Stimulated activated CD8-positive, alpha-beta memory T cell treated with anti-CD3 and anti-CD28 coated beads, Interleukin-15, amount 100 ng/mL, for 24 hours (primary cell): ENCODE measurements around the gene PRG3.
"Not testable (repeated sequence)": the region's sequence is repeated elsewhere in the genome, so short reads cannot be mapped to it uniquely, and the experiment has no call there.

Source experiments
- DNase-seq: peaks from one replicate; pipeline ENCODE4 v3.0.0-alpha.2; 2020; ENCODE audit warnings: low read depth

The PRG3 gene

DNA sequence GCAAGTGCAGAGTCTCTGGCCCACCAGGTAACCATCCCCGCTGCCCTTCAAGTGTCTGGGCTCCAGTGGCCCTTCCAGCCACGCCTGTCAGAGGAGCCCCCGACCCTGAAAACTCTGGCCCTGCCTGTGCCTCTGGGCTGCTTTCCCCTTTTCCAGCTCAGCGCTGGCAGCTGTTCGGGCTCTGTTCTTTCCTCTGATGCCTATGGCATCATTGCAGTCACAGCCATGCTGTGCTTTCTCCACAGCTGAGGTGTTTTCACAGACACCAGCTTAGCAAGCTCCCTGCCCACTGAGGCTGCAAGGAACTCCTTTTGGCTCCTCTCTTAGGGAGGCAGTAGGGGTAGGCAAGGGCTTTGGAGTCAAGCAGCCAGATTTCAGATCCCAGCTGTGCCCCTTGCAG, 21.6 kb downstream of the PRG3 start:
- no peak for DNase-seq

DNA sequence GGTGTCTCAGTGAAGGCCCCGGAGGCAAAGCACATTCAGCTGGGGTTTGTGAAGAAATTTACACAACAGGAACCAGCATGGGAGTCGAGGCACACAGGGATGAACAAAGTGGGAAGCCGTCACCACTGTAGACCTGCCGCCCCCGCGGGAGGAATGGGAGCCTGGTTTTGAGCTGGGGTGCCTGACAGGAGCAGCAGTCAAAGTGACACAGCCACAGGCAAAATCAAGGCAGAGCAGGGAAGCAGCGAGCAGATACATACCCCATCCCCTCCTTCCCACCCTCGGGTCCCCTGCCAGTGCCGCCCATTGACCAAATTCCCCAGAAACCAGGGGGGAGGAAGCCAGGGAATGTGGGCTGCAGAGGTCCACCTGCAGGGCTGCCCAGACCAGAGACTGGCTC, 22.0 kb downstream of the PRG3 start:
- DNase-seq: no peak

DNA sequence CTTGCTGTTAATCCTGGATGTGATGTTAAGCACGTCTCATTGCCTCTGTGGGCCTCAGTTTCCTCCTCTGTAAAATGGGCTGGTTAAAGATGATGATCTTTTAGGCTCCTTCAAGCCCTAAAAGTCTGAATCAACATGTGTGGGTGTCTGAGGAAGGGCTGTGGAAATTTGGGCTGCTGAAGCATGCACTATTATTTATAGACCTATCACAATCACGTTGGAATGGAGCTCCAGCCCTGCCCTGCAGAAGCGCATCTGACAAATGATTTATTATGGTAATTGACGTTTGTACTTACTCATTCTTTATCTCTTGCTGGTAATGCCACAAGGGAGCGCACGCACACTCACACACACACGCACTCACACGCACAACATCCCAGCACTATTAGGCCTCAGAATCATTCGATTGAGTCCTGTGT, 22.4 kb downstream of the PRG3 start:
- no peak for DNase-seq

DNA sequence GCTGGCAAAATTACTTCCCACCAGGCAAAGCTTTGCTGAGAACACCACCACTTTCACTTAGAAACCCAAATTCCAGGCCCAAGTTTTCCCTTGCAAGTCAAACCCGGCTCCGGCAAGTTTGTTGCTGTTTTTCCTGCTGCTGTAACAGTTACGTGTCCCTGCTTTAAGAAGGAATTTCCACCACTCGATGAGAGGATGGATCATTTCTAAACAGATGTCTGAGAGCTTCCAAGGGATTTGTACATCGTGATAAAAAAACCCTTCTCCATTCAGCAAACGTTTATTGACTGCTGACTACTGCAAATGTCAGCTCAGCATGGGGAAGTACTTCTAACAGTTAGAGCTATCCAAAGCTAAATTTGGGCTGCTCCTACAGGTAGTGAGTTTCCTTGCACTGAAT, 23.1 kb downstream of the PRG3 start:
- DNase-seq: no peak

DNA sequence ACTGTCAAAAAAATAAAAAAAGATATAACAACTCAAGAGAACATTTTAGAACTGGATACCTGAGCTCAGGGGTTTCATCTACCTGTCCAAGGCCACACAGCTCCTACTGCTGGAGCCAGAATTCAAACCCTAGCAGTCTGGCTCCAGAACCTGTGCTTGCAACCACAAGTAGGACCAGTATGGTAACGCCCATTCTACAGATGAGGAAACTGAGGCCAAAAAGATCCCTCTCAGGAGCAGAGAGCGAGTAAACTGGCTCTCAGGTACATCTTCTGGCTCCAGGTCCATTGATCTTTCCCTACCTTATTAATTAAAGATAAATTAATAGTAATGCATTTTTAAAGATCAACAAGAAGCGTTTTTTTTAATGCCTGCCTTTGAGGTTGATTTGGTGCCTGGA, 23.6 kb downstream of the PRG3 start:
- no peak for DNase-seq

DNA sequence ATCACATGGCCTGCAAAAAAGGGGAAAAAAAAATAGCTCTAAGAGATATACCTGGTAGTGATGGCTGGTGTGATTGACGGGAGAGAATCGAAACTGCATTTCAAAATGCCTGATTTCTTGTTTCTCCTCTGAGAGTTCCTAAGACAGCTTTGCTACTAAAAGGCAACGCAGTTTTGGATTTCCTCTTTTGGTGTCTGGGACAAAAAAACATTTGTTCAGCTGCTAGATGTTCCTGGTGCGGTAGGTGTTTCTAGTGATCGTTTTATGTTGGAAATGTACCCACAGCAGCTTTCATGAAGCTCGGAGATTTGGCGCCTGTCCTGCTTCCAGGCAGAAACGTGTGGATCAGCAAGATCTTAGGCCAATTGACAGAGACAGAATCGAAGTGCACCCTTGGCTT, 24.7 kb downstream of the PRG3 start:
- DNase-seq: no peak

DNA sequence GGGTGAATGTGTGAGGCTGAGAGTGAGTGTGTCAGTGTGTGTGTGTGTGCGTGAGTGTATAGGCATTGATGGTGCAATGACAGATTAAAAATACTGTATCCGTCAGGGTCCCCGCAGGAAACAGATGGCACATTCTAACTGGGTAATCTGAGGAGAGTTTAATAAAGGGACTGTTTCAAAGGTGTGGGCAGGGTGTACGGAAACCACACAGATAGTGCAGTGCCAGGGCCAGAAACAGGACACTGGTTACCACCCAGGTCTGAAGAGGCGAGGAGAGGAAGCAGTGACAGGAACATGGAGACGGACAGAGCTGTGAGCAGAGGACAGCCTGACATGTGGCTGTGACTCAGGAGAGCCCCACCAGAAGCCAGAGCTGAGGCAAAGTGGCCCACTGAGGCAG, 26.3 kb downstream of the PRG3 start:
- DNase-seq: no peak

DNA sequence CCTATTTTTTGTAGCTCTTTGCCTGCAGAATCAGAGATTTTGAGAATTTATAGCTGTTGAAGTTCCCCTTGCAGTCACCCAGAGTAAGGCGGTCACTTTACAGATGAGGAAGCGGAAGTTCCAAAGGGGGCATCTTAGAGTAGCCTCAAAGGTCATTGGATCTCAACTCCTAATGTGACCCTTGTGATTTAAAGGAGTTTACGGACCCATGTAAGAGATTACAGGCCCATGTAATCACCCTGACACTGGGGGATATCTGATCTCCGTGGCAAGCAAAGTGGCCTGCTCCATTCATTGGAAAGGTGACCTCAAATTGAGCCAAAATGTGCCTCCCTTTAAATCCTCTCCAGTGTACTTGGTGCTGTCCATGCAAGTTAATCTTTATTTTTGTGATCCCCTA, 27.1 kb downstream of the PRG3 start:
- no peak for DNase-seq

DNA sequence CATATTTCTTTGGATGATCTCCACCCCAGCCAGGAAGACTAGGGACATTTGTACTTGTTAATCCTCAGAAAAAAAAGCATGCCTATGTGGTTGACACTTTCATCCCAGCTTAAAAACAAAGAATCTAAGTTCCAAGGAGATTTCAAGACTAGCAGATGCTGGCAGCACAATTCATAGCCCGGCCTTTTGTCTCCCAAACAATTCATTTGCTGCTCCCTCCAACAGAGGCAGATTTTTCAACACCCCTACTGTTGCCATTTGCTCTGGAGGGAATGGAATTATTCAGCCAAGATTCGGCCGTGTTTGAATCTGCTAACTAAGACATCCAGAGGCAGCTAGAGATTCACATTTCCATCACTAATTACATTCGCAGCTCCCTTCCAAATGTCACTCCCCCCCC, 27.5 kb downstream of the PRG3 start:
- no peak for DNase-seq

DNA sequence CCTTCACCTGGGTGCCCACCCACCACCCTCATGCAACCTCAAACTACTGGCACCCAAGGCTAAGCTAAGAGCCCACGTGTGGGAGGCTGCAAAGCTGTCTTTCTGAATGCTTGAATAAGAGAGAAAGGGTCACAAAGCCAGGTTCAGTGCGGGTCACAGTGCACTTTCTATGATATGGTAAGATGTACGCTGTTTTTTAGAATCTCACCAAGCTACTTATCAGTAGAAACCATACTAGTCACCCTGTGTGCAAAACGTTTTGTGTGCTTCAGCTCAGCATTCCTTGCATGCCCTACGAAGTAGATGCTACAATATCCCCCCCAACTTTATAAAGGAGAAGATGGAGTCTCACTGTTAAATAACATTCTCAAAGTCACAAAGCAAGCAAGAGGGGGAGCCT, 27.9 kb downstream of the PRG3 start:
- DNase-seq: no peak

DNA sequence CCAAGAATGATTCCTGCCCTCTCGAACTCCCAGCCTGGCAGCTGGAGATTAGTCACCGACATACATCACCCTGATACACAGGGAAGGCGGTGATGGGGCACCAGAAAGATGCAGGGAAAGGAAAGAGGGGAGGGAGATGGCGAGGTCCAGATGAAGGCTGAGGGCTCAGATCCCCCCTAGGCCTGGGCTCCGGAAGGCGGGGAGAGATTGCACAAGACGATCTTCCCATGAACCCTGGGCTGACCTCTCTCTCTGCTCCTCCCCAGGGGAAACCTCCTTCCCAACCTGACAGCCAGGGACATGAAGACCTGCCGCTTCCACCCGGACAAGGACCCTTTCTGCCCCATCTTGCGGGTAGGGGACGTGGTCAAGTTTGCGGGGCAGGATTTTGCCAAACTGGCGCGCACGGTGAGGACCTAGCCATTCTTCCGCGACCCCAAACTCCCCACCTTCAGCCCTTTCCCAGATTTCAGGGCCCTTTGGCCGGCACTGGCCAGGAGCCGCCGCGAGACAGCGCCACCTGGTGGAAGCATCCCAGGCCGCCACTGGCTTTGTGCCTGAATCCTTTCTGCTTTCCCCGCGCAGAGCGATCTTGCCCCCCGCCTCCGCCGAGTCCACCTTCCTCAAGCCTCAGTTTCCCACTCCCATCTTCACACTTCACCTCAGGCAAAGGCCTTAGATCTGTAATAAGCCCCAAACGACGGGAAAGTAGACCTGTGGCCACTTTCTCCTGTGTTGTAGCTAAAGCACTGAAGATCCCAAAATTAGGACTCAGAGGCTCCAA, 31.3 kb downstream of the PRG3 start:
- DNase-seq: peak; percentile 66

DNA sequence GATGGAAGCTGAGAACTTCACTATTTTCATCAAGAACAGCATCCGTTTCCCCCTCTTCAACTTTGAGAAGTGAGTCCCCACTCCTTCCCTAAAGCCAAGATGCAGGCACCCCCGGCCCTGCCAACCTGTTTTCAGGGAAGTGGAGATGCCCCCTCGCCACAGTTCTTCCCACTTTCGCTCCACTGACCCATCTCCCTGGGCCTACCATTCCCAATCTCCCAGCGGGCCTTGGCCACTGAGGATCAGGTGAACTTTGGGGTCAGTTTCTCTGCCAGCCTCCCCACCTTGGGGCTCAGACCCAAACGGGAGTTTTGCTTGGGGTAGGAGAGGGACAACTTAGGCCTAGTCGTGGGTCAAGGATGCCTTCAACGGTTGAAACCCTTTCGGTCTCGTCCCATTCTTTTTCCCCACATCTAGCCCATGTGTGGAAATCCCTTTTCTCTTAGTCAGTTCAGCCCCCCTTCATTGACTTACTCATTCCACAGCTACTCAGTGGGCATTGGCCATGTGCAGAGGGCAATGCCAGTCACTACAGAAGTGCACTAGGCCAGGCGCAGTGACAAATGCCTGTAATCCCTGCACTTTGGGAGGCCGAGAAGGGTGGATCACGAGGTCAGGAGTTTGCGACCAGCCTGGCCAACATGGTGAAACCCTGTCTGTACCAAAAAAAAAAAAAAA, 32.2 kb downstream of the PRG3 start:
- no peak for DNase-seq

DNA sequence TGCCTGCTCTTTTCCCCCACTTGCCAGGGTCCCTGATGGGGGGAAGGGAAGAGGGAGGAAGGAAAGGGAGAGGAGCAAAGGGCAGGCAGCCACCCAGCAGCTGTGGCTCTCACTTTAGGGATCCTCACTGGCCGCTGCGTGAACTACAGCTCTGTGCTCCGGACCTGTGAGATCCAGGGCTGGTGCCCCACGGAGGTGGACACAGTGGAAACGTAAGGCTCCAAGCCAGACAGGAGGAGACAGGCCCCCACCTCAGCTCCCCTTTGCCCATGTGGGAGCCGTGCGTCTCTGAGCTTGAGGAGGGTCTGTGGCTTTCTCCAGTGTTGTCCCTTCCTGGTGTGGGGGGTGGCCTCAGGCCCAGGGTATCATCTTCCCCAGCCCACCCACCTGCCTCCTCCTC, 32.9 kb downstream of the PRG3 start:
- DNase-seq: no peak

DNA sequence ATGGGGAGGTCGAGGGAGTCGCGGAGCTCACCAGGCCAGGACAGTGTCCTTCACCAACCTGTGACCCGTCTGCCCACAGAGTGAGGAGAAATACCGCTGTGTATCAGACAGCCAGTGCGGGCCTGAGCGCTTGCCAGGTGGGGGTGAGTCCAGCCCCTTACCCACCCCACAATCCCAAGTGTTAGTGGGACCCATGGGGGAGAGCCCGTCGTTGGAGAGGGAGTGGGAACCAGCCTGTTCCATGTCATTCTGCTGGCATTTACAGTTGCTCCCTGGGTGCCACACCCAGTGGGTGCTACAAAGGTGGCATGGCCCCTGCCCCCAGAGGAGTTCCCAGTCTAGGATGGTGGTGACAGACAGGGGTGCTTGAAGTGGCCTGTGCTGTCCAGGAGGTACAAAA, 33.6 kb downstream of the PRG3 start:
- DNase-seq: no peak

DNA sequence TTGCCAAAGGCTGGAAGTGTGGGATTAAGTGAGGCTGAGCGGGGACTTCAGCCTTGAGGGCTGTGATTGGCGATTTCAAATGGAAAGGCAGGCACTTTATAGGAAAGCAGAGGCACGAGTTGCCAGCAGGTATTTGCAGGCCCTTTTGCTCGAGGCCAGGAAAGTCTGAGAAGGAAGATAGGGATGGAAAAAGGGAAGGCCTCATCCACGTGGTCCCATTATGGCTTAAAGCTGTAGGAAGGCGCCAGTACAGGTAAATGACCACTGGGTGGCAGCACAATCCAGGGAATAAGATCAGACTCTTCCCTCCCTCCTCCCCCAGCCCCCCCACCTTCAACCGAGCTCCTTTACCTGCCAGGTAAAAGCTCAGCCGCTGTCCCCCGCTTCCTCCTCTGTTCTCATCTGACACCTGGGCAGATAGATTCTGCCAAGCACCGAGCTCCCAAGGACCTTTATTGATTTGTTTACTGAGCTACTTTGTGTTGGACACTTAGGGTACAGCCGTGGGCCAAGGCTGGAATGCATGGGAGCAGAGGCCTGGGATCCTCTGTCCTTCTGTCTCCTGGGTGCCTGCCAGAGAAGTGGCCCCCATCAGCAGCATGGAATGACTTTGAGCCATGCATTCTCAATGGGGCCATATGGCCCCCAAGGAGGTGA, 35.3 kb downstream of the PRG3 start:
- peak; percentile 34 for DNase-seq

DNA sequence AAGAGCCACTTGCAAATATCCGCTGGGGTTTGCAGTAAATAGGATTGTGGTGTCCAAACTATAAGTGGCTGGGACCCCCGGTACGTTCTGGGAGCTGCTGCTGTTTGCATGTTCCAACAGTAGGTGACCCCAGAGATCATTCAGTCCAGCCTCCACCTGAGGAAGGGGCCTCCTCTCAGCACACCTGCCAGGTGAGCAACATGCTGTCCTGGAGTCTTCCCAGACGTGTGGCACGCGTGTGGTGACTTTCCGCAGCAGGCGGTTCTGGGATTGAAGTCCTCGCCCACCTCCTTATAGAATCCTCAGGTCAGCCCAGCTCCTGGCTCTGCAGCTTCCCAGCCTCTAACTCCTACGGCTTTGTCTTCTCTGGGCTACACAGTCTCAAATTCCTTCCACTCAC, 36.1 kb downstream of the PRG3 start:
- no peak for DNase-seq

DNA sequence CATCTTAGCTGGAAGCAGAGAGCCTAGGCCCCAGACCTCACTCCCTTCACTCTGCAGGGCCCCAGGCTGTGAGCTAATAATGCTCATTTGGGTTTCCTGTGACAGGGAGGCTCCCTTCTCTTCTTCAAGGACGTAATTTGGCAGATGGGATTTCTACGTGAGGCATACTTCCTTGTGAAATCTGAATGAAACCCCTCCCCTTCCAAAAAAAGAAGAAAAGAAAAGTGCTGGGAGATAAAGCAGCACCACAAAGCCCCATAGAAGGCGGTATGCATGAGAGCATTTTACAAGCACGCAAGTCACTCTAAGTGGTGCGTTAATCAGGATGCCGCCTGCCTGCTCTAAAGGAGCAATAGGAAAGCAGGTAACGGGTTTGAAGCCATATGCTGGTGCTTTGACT, 37.1 kb downstream of the PRG3 start:
- no peak for DNase-seq

DNA sequence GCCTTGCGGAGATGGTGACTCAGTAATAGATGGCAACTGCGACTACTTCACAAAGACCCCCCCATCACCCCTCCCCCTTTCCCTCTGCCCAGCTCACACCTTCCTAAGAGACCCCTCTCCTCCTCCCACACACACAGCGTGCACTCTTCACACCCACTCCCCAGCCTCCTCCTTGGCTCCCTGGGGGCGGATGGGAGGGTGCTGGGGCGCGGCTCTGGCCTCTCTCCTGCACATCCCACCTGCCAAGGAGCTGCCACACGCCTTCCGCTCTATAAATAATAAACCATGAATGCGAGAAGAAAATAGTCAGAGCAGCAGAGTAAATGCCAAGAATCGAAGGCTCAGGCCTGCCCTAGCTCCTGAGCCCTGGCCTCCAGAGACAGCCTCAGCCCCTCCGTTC, 38.2 kb downstream of the PRG3 start:
- no peak for DNase-seq

DNA sequence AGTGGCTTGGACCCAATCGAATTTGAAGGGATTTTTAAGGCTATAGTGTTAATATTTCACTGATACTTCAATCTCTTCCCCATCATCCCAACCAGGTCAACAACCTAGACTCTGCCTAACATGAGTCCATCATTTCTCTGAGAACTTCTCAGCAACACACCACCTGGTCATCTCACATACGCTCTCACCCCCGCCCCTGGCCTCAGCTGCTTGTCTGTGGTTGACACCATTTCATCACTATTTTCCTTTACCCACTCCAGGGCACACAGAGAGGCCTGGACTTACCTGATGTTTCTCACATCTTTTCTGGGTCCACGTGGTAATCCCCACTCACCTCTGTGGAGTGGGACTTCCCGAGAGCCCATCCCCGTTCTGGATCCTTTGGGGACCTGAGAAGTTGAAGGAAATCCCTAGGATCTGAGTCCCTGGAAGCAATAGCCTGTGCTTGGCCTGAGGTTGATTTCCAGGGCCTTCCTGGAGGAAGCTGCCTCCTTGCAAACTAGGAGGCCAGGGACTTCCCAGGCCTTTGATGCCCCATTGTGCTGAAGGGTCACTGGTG, 39.6 kb downstream of the PRG3 start:
- DNase-seq: no peak

DNA sequence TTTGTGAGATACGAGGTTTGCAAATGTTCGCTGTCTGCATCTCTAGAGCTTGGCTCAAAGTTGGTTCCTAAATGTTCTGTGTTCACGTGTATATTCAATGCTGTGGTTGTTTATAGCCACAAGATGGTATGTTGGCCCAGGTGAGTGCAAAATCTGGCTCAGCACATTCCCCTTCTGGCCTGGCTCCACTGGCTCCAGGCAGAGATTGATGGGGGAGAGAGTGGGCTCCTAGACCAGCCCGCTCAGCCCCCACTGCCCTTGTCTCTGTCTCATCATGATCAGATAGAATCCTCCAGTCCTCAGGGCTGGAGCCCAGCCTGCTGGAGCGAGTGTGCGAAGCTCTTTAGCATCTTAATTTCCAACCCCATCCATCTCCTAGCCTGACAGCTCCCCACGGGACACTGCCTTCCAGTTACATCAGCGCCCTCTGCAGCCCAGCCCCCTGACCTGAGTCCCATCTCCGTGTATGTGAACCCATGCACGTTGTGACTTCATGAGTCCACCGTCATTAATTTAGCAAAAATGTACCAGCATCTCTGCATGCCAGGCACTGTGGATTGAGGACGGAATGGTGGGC, 40.8 kb downstream of the PRG3 start:
- DNase-seq: no peak

DNA sequence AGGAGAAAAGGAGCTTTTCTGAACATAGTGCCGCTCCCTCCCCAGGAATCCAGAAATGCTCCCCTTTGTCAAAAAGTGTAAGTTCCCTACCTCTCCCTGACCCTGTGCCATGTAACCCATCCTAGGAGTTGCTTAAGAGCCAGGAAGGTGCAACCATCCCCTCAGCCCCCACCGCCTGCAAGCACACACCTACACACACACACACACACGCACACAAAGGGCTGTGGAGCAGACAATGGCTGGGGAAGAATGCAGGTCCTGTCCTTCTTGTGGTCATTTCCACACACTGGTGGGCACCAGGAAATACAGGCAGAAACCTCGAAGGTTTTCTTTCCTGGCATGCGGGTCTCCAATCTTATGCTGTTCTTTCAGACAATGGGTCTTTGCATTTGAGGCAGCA, 41.6 kb downstream of the PRG3 start:
- DNase-seq: no peak

DNA sequence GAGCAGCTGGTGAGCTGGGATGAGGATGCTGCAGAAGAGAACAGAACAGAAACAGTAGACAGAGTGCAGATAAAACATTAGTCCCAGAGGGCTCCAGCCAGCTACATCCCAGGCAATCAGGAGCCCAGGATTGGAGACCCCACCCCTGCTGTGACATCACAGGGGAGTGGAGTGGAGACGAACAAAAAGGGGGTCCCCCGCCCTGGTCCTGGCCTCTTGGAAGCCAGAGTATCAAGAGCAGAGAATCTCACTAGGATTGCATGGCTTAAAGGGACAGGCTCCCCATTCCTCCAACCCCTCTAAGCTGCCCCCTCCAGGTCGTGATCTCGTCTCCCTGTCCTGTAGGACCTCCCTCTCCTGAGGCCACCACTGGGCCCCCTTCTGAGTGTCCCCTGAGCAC, 42.8 kb downstream of the PRG3 start, which contains the start of gene P2RX3:
TSS of gene P2RX3 (plus strand) at position 211 of the 400 bp plus-strand sequence. CDS start 199 bp downstream, outside the sequence.
- no peak for DNase-seq

DNA sequence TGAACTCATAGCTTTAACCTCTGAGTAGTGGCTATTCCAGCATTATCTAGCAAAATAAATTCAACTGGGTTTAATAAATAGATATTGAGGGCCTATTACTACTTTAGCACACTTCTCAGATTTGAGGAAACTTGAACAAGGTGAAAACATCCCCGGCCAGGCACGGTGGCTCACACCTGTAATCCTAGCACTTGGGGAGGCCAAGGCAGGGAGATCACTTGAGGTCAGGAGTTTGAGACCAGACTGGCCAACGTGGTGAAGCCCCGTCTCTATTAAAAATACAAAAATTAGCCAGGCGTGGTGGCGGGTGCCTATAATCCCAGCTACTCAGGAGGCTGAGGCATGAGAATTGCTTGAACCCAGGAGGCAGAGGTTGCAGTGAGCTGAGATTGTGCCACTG, 44.1 kb downstream of the PRG3 start:
- not testable (repeated sequence) for DNase-seq
